Activated CD8-positive, alpha-beta memory T cell treated with anti-CD3 and anti-CD28 coated beads for 1 hour (primary cell): ENCODE data around the gene IL6.
"Not testable (repeated sequence)": the region's sequence is repeated elsewhere in the genome, so short reads cannot be mapped to it uniquely, and the experiment has no call there.

ENCODE experiments used
- DNase-seq, 2 donors: peaks; one replicate each; pipeline ENCODE4 v3.0.0-alpha.2; 2020; ENCODE audit warnings: low read depth in 1 of 2; ENCODE audit errors: extremely low read depth in 1 of 2

Gene IL6

GRCh38 chr7:22779730-22780323 lies 52.8 kb downstream of the IL6 start:
- DNase-seq = not testable (repeated sequence)

GRCh38 chr7:22781230-22781711 lies 54.3 kb downstream of the IL6 start:
- DNase-seq = no peak
